Right forelimb (tissue), 1 donor: ENCODE results near the gene SLAMF9.
"Not testable (repeated sequence)": the region's sequence is repeated elsewhere in the genome, so short reads cannot be mapped to it uniquely, and the experiment has no call there.

ENCODE experiments used
- DNase-seq: peaks from one replicate; pipeline ENCODE4 v3.0.0-alpha.2; 2018

SLAMF9 gene

GRCh38 chr1:159920202-159920601 lies 33.8 kb downstream of the SLAMF9 start:
- DNase-seq = no peak

- no peak for DNase-seq
These were observed 34.7 kb downstream of the SLAMF9 start for GRCh38 chr1:159919236-159919865.

GRCh38 chr1:159918352-159919200 lies 35.5 kb downstream of the SLAMF9 start:
- no peak for DNase-seq

GRCh38 chr1:159917533-159918351 lies 36.3 kb downstream of the SLAMF9 start:
- DNase-seq = peak; percentile 66

- no peak for DNase-seq
These were observed 37.6 kb downstream of the SLAMF9 start for GRCh38 chr1:159916242-159917051.

GRCh38 chr1:159915571-159916241 lies 38.3 kb downstream of the SLAMF9 start:
- DNase-seq = no peak

- DNase-seq = no peak
These were observed 39.6 kb downstream of the SLAMF9 start for GRCh38 chr1:159914252-159915018.

- no peak for DNase-seq
These were observed 40.4 kb downstream of the SLAMF9 start for GRCh38 chr1:159913451-159914192.

GRCh38 chr1:159911326-159912070 lies 42.5 kb downstream of the SLAMF9 start:
- DNase-seq = no peak

- no peak for DNase-seq
These were observed 45.8 kb downstream of the SLAMF9 start for GRCh38 chr1:159908031-159908940.

GRCh38 chr1:159906960-159907359 lies 47.1 kb downstream of the SLAMF9 start:
- DNase-seq = no peak

GRCh38 chr1:159904036-159904435 lies 50.0 kb downstream of the SLAMF9 start:
- DNase-seq = not testable (repeated sequence)

- no peak for DNase-seq
These were observed 51.5 kb downstream of the SLAMF9 start for GRCh38 chr1:159902541-159902940.
